HG02981 (cell line): ENCODE data around the gene VWA3B.

Source experiments
- ATAC-seq: cut with Tn5 transposase; IDR thresholded peaks from one replicate; pipeline ENCODE4 v1.9.1; 2021; ENCODE audit warnings: mild to moderate bottlenecking, moderate library complexity; ENCODE audit not compliant: unreplicated experiment

The VWA3B gene

DNA sequence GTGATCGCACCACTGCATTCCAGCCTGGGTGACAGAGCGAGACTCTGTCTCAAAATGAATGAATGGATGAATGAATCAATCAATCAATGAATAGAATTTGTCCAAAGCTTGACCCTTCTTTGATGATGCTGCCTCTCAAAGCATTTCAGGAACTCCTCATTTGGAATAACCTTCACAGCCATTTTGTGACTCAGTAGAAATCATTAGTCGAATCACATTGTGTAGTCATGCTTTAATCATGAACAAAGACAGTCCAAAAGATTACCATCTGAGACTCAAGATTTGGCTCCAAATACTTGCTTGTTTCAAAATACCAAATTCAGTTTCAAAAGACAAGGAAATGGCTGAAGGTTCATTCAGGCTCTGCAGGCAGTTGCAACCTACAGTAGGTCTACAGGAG is 83.1 kb downstream of the VWA3B start:
- ATAC-seq = no peak

DNA sequence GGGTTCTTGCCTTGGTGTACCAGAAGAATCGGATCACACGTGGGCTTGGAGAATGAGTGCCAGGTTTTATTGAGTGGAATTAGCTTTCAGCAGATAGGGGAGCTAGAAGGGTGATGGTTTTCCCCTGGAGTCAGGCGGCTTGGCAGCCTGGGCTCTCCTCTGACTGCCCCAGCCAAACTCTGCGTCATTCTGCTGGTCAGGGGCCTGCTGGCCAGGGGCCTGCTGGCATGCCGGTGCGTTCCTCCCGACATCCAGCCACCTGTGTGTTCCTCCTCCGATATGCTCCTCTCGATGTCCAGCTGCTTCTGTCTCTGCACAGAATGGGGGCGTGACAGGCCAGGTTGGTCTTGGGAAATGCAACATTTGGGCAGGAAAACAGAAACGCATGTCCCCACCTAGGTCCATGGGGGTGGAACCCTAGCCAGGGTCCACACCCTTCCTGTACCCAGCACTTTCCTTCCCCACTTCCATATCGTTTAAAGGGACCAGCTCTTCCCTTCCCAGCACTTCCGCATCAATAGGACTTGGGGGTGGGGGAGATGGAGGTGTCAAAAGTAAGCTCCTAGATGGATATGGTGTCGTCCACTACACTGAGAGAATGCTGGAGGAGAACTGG is 85.3 kb downstream of the VWA3B start:
- ATAC-seq = no peak

DNA sequence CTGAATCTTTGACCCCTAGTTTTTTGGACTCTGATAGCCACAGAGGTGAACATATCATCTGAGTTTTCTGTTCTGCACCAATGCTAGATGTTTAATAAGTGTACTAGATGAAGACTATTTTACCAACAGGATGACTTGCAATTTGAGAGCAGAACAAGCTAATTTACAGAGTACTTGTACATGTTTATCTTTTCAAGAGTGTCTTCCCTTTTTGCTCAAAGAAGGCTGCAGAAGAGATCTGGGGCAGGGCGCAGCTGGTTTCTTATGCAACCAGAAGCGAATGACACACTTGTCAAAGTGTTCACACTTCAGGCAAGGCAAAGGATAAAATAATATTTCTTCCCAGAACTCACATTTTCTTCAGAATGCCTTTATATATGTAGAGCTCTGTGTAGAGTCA is 86.0 kb downstream of the VWA3B start:
- no peak for ATAC-seq

DNA sequence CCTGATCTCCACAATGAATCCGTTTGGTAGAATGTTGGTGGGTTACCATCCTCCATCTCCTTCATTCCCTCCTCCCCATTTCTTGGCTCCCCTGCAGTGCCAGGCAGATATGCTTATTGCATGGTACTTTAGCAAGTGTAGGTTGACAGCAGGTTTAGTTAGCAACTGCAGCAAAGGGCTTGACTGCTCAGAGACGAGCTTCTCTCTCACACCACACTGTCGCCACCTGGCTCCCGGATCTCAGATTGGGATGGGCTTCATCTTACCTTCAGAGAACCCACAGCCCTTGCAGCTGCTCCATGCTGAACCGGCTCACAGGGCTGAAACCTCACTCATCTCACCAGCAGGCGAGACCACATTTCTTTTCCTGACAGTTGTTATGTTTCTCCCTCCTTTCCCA is 88.8 kb downstream of the VWA3B start:
- ATAC-seq = no peak

DNA sequence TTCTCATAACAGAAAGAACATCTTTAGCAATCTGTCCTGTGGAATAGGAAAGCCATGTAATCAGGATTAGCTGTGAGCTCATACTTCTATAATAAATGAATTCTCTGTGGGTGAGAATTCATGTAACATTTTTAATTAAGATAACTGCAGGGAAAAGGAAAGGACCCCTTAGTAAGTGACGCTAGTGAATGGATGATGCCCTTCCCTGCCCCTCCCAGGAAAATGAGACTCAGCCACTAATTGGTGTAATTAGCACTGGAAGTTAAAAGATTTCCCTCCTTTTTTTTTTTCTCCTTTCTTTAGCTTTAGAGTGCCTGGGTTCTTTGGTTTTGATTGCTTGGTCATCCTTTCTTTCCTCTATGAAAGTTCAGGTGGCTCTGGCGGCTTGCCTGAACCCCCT is 90.3 kb downstream of the VWA3B start:
- ATAC-seq = no peak

DNA sequence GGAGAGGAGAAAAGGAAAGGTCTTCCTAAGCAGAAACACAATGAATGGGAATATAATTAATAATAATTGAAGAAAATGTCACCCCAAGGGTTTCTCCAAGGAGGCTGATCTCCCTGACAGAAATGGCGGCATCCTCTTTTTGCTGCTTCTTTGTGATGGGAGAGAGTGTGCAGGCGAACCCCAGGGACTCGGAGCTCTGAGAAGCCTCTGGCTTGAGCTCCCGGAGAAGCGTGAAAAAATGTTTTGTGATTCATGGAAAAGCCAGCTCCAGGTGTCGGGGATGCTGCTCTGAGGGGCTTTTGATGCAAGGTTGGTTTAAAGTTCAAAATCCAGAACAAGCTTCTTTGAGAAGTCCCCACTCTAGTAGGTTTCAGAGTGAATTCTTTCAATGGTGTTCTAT is 91.0 kb downstream of the VWA3B start:
- no peak for ATAC-seq

DNA sequence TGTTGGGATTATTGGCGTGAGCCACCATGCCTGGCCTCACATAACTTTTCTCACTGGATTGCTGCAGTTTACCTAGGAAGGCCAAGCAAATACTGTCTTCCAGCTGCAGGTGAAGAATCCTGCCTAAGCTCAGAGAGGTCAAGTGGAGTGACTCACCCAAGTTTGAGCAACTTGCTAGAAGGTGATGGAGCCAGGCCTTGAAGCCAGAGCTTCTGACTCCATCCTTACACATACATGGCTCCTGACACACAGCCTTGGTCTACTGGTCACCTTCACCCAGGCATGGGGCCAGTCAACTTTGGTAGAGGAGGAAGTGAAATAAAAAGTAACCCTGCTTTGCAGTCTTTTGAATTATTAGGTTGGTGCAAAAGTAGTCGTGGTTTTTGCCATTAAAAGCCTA is 93.5 kb downstream of the VWA3B start:
- ATAC-seq = no peak

DNA sequence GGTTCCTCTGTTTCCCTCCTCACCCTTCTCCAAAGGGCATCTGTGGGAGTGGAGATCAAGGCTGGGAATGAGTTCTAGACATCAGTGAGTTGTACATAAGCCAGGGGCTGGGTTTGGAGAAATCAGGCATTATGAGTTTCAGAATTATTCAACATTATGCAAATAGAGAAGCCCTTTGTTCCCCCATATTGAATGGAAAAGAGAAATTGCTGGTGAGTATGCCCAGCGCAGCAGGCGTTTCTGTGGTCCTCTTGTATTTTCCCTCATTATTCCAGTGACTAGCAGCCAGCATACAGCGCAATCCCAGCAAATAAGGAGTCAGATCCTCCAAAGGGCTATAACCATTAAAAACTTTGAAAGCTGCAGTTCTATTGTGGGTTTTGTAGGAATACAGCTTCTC is 94.4 kb downstream of the VWA3B start:
- no peak for ATAC-seq

DNA sequence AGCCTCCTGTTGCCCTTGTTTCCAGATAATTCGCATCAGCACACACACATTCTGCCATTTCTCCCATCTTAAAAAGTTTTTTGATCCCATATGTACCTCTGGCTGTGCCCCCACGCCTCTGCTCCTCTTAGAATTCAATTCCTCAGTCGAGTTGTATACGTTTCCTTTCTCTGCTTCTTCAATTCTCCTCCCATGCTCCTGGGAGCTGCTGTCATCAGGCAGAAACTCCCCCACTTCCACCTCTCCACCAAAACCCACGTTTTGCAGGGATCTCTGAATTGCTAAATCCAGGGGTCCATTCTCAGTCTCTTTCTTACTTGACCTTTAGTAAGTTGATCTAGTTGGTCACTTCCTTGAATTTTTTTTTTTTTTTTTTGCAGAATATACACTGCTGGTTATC is 98.8 kb downstream of the VWA3B start:
- no peak for ATAC-seq

DNA sequence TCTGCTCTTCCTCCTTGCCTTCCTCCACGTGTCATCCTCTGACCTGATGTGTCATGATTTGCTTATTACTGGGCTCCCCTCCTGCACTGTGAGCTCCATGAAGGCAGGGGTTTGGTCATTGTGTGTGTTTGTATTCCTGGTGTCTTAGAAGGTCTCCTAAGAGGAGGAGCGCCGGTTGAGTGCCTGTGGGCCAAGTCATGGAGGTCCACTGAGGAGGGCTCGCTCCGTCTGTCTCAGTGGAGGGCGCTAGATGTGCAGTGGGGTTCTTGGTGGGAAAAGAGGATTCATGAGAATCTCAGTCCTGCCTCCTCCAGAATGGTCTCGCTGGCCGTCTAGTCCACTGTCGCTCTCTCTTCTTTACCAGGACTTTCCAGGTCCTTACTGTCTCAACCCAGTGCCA is 100.2 kb downstream of the VWA3B start:
- ATAC-seq = no peak

DNA sequence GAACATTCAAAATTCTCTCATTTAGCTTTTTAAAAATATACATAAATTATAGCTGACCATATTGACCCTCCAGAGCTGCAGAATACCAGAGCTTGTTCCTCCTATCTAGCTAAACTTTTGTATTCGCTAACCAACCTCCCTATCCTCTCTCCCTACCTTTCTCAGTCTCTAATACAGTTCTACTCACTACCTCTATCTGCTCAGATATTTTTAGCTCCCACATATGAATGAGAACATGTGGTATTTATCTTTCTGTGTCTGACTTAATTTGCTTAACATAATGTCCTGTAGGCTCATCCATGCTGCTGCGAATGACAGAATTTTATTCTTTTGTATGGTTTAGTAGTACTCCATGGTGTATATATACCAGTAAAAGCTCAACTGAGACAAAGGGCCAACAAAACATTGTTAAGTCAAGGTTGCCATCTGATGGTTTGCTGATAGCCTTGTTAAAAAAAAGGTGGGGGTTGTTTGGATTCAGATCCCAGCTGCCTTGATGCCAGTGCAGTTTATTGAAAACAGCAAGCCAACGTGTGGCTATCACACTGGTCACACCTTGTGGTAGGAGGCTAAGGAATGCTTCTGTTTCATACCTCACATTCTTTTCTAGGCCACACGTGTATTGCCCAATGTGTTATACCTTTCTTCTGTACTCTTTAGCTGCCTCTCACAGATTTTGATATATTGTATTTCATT is 101.5 kb downstream of the VWA3B start:
- no peak for ATAC-seq

DNA sequence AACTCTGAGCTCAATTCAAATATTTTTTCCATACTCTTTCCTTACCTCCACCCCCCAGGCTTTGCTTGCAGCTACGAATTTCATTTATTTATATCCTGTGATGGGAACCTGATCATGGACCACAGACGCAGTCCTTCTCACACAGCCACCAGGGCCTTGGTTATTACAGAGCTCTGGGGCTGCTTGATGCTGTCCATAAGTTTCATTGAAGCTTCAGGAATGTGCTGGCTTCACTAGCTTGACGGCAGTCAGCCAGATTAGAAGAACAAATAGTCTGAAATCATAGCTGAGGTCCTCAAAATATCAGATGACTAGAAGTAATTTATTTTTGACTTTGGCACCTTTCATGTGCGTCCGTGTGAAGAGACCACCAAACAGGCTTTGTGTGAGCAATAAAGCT is 104.9 kb downstream of the VWA3B start:
- no peak for ATAC-seq

DNA sequence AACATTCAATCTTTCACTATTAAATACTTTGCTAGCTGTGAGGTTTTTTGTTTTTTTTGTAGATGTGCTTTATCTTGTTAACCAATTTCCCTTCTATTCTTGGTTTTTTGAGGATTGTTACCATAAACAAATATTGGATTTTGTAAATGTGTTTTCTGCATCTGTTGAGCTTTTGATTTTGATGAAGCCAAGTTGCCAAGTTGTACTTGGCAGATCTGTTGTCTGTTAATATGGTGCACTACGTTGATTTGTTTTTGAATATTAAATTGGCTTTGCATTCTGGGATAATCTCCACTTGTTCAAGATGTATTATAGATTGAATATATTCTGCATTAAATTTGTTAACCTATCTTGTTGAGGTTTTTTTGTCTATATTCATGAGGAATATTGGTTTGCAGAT is 114.6 kb downstream of the VWA3B start:
- ATAC-seq = no peak

DNA sequence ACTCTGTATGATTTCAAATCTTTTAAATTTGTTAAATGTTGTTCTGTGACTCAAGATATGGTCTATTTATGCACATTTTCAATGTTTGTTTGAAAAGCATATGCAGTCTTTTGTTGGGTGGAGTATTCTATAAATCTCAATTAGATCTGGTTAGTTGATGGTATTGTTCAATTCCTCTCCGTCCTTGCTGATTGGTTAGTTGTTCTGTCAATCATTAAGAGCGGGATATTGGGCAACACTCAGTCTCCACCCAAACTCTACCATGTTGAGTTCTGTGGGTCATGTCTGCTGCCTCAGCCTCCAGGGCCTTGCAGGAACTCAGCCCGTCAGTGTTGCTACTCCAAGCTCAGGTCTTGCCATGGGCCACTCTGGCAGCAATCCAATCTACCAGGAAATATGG is 118.9 kb downstream of the VWA3B start:
- ATAC-seq = no peak

DNA sequence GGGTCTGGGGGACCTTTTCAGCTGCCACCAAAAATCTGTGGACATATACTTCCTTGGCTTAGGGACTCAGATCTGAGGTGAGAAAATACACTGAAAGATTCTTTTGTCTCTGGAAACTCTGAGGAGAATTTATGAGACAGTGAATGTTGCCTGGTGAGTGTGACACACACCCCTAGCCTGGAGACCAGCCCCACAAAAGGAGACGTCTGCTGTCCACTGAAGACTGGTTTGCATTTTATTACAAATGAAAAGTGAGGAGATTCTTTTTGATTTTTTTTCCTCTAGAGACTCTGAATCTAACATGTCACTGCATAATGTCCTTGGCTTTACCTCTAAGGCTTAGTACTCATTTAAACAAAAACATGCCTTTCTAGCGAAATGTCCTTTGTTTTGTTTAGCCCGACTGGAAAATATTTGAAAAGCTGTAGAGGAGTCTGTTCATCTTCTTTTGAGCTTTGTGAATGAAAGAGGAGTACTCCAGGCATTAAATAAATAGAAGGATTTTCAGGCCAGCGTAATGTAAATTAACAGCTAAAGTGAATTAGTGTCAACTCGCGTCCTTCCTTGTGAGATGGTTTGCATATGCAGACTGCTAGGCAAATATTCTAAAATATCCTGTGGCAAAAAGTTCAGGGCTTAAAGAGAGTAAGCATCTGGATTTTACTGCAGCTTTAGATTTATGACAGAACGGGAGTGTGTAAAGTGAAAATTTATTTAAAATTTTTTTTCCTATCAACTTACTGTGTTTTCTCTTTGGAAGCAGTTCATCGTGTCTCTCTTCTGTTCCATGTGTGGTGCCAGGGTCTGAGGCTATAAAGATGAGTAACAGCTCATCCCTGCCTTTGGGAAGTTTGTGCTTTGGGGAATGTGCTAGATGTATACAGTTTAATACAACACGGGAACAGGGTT is 125.4 kb downstream of the VWA3B start:
- no peak for ATAC-seq

DNA sequence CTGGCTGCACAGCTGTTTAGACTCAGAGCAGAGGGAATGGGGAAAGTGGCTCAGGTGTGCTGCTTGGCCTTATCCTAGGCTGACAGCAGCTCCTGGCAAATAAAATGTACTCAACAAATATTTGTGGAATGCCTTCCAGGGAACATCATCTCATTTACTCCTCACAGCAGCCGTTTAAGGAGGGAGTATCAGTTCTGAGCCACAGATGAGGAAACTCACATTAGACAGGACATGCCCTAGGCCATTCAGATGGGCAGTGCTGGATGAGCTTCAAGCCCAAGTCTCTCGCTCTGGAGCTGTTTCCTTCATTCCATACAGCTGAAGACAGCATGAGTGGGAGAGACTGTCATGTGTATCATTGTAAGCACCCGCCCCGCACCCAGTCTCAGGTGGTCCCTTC is 129.6 kb downstream of the VWA3B start:
- ATAC-seq = no peak

DNA sequence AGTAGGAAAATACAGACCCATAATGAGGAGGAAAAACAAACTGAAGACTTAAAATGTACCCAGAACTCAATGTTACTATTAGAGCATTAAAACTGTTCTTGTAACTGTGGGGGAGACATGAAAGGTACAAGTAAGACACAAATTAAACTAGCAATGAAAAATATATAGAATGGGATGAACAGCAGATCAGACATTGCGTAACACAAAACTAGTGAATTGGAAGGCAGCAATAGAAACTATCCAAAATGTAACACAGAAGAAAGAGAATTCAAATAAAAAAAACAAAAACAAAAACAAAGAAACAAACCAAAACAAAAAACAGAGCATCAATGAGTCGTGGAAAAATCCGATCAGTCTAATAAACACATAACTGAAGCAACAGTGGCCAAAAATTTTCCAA is 132.2 kb downstream of the VWA3B start:
- no peak for ATAC-seq

DNA sequence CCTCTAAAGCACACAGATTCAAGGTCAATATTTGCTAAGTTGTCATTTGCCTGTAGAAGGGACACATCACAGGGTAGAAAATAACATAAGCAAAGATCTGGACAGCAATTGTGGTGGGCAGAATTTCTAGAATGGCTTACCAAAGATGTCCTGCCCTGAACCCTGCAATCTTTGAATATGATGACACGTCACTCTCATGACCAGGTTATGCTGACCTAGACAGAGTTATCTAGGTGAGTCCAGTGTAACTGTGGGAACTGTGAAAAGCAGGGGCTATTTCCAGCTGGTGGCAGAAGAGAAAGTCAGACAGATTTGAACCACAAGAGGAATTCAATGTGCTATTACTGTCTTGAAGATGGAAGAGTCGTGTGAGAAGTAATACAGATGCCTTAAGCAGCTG is 147.0 kb downstream of the VWA3B start:
- no peak for ATAC-seq

DNA sequence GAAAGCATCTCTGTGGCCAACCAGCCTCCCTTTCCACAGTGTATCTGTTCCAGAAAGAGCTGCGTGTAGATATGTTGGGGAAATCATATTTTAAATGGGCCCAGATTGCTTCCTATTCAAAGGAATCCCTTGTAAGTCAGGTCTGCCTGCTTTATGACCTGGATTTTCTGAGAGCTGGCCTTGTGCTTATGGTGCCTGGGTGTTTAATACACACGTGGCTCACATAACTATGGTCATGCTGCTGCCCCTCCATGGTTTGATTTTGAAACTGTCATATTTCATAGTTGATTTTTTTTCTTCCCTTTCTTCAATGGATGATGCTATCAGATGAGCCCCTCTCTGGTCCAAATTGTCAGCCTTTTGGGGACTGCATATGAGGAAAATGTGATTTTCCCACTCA is 147.8 kb downstream of the VWA3B start:
- no peak for ATAC-seq

DNA sequence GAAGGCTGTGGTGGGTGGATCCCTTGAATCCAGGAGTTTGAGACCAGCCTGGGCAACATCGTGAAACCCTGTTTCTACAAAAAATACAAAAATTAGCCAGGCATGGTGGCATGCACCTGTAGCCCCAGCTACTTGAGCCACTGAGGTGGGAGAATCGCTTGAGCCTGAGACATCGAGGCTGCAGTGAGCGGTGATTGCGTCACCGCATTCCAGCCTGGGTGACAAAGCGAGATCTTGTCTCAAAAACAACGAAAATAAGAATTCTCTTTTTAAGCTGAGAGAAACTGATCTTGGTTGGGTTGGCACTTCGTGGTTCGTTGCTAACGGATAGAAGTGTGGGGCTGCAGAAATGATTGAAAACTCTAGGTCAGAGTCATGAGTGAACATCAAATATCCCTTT is 150.0 kb downstream of the VWA3B start:
- ATAC-seq = no peak

DNA sequence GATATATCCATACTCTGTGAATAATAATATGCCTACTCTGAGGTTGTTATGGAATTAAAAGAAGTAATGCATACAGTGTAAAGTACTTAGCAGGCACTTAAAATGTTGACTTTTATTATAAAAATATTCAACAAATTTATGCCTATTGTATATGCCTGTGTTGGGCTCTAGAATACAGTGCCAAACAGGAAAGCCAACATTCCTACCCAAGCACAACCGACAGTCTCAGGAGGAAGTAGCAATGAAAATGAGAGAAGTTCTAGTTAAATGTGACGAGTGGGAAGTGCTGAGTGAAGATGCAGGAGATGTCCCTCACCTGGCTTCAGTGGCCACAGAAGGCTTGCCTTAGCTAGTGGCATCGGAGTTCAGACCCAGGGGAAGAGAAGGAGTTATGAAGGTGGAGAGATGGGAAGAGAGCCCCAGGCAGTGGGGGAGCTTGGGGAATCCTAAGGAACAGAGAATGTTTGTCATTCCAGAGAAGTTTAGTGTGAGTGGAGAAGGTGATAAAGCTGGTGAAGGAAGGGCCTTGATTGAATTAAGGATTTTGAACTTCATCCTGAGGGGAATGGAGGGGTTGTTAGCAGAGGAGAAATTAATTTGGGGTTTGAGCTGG is 153.9 kb downstream of the VWA3B start:
- no peak for ATAC-seq

DNA sequence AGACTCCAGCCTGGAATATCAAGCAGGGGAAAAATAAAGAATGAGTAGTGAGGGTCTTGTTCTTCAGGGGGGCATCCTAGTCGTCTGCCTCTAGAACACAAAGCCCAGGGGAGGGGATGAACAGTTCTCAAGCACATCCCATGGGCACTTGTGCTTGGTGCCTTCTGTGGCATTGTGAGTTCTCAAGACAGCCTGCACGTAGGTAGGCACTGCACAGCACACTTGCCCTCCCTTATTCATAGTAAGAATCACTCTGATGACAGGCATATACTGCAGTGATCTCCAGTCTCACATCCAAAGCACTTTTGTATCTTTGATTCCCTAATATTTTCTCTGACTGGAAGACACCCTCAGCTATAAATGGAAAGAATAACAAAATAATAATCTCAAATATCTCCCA is 154.6 kb downstream of the VWA3B start:
- ATAC-seq = no peak
